Non-pigmented ciliary epithelial cell (primary cell): ENCODE results near the gene SLC22A14.

ENCODE experiments used
- DNase-seq: peaks from one replicate; pipeline ENCODE4 v3.0.0-alpha.2; 2010; ENCODE audit warnings: low read depth

Gene SLC22A14

DNA sequence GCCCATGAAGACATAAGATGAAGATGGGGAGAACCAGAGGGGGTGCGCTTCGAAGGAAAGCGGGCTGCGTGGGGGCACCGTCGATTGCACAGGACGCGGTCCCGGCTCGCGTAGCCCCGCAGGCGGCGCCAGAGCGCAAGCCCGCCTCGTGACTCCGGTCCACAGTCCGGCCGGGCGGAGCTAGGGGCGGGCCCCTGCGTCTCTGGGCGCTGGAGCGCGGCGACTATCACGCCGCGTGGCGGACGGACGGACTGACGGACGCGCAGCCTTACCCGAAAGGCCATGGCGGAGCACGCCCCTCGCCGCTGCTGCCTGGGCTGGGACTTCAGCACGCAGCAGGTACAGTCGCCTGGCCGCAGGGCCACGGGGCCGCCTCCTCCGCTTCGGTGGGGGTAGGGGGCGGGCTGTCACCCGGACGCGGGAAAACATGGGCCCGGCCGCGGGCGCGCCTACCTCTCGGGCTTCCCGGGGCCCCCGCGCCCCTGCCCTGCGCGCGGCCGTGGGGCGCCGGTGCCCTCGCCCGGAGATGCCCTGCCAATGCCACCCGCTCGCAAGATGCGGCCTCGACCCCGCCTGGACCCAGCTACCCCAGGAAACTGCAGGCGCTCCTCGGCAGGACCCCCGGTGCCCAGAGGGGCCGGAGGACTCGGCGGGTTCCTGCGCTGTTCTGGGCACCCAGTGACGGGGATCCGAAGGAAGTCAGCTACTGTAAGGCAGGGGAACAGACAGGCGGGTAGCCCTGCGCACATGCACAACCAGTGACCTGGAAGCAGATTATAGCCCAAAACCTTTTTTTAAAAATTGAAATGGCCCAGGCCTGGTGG is 64.7 kb downstream of the SLC22A14 start, which contains the start of gene XYLB:
TSS of gene XYLB (plus strand) at position 199 of the 824 bp plus-strand sequence. CDS start at position 283, 84 bp downstream.
- no peak for DNase-seq

- DNase-seq, result no peak
These were observed 65.5 kb downstream of the SLC22A14 start for GRCh38 chr3:38347421-38348200.

DNA sequence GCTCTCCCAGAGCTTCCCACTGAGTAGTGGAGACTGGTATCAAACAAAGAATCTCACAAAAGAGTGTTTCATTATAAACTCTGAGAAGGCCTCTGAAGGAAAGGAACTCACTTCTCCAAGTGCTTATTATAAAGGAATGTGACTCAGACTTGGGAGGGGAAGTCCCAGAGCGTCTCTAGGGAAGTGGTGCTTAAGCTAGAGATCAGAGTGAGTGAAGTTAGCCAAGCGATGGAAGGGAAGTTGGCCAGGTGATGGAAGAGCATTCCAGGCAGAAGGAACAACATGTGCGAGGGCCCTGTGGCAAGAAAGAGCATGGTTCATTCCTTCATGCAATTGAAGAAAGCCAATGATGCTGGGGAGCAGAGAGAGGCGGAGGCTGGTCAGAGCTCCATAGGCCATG is 66.8 kb downstream of the SLC22A14 start:
- no peak for DNase-seq

DNA sequence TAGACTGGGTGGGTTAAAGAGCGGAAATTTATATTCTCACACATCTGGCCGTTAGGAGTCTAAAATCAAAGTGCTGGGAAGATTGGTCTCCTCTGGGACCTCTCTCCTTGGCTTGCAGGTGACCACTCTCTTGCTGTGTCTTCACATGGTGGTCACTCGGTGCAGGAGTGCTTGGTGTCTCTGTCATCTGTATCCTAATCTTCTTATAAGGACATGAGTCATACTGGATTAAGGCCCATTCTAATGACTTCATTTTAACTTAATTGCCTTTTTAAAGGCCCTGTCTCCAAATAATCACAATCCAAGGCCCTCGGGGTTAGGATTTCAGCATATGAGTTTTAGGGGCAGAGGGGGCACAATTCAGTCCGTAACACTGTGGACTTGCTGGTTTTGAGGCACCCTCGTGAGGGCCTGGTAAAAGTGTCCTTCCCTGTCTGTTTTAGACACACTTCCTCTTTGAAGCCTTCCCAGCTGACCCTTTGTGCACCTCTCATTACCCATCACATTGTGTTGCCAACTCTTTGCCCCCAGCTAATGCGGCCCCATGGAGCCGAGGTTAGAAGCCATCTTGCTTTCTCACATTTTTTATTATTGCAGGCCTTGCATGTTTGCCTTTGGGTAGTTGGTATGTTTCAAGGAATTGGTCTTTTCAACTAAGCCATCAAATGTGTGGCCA is 67.7 kb downstream of the SLC22A14 start:
- no peak for DNase-seq

DNA sequence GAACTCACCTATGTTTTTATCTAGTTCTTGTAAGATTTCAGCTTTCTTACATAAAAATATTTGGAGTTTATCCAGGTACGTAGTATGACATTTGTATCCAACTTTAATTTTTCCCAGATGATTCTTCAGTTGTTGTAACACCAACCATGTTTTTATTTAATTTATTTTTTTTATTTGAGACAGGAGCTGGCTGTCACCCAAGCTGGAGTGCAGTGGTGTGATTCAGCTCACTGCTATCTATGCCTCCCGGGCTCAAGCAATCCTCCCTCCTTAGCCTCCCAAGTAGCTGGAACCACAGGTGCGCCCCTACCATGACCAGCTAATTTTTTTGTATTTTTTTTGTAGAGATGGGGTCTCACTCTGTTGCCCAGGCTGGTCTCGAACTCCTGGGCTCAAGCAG is 71.1 kb downstream of the SLC22A14 start:
- no peak for DNase-seq

GRCh38 chr3:38354588-38355330 is 72.7 kb downstream of the SLC22A14 start:
- peak; percentile 31 for DNase-seq

DNA sequence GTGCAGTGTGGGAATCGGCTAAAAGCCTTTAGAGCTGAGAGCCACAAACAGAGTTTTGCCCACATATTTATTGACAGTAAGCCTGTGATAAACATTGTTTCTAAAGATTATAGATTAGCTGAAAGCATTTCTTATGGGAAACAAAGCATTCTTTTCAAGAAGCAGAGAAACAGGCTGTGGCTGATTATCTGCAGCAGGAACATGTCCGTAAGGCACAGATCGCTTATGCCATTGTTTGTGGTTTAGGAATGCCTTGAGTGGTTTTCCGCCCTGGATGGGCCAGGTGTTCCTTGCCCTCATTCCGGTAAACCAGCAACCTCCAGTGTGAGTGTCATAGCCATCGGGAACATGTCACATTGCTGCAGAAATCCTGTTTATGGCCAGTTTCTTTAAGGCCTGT is 76.9 kb downstream of the SLC22A14 start:
- no peak for DNase-seq

GRCh38 chr3:38360345-38360744 is 78.3 kb downstream of the SLC22A14 start:
- DNase-seq, result no peak

GRCh38 chr3:38361496-38361895 is 79.4 kb downstream of the SLC22A14 start:
- no peak for DNase-seq

- DNase-seq, result no peak
These were observed 80.7 kb downstream of the SLC22A14 start for GRCh38 chr3:38362825-38363224.

- no peak for DNase-seq
These were observed 82.8 kb downstream of the SLC22A14 start for GRCh38 chr3:38364721-38365400.

- no peak for DNase-seq
These were observed 83.5 kb downstream of the SLC22A14 start for GRCh38 chr3:38365469-38366062.

DNA sequence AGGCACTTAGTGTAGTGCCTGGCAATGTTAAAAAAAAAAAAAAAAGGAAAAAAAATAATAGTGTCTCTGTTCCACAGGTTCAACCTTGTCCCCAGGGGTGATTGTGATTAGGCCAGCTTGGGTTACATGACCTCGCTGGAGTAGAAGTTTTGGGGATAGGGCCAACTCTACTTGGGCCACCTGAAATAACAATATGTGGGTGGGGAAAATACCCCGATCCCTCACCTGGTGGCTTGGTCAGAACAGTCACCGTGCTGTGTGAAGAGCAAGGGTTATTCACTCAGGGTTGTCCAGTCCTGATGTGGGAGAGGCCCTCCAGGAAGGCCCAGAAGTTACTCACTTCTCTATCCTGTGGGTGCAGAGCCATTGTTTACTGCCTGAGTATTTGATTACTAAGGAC is 84.0 kb downstream of the SLC22A14 start:
- DNase-seq, result no peak

GRCh38 chr3:38367779-38368178 is 85.7 kb downstream of the SLC22A14 start:
- no peak for DNase-seq
